GM21423 (cell line): Measurements from ENCODE around the gene PAWR.
A peak's percentile ranks its signal among the peaks of the same experiment; 100 is the strongest.

ENCODE experiments used
- ATAC-seq: cut with Tn5 transposase; IDR thresholded peaks from one replicate; pipeline ENCODE4 v1.9.1; 2021; ENCODE audit warnings: mild to moderate bottlenecking, moderate library complexity; ENCODE audit not compliant: unreplicated experiment

The PAWR gene

DNA sequence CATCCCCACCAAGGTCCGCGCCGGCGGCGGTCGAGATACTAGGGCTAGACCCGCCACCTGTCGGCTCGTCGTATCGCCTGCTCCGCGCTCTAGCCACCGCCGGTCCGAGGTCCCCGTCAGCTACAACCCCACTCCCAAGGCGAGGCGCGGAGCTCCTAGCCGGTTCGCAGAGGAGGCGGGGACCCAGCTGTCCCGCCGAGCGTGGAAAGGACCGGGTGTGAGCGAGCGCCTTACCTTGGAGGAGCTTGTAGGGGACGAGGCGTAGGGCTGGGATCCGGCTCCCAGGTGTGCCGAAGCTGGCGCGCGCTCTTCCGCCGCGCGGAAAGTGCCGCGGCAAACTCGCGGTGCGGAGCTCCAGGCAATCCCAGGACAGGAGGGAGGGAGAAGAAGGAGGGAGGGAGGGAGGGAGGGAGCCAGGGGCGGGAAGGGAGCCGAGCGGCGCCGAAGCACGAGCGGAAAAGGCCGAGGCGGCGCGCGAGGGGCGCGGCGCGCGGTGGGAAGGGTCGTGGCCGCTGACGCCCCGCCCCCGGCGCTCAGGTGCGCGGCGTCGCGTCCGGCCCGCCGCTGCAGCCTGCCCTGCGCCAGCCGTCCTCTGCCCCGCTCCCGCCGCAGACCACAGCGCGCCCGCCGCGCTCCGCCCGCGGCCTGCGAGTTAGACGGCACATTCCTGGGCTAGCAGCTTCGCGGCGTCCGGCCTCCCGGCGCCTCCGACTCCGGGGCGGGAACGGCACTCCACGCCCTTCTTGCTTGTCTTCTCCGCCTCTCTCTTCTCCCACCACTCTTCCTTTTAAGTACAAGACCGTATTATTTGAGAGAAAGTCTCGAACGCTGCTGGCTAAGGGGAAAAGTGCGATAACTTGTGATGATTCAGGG is at the start of gene PAWR:
PAWR (minus strand) TSS at position 327 of the 873 bp plus-strand sequence. CDS start 720 bp downstream, outside the sequence.
- peak; percentile 56 for ATAC-seq

DNA sequence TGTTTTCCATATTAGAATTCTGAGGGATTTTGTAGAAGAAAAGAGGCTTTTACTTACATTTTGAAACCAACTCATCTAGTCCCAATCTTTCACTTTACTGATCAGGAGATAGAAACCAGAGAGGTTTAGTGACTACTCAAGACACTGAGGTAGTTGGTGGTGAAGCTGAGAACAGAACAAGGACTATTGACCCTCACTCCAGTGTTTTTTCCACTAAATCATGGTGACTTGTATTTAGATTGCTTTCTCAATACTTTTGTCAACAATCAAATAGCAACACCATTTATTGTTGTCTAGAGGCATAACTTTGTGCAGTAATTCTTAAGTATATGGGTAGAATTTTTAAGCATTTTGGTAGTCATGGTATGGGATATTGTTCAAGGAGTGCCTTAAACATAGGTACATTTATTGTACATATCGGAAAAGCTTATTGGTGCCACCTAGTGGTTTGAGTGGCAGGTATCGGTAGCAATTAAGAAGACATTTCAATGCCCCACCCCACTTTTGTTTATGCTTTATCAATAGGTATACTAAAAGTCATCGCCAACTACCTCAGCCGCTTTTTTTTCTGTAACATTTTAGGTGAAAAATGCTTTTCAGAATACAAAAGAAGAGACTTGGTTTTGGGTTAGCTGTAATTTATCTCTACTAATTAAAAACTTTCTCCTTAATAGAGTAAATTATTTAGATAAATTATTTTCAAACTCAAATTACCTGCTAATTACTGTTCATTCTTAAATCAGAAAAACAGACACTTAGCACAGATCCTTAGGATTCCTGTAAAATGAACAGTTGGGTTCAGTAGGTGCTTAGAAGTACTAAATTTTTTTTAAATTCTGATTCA is 47.3 kb upstream of the PAWR start:
- ATAC-seq: peak; percentile 80

- ATAC-seq: no peak
These were observed 41.9 kb upstream of the PAWR start for GRCh38 chr12:79732638-79733037.

- no peak for ATAC-seq
These were observed 35.2 kb upstream of the PAWR start for GRCh38 chr12:79725987-79726386.

GRCh38 chr12:79717006-79717405 is 26.2 kb upstream of the PAWR start:
- ATAC-seq: no peak

GRCh38 chr12:79715308-79715707 is 24.5 kb upstream of the PAWR start:
- ATAC-seq: no peak

- ATAC-seq: no peak
These were observed 20.1 kb upstream of the PAWR start for GRCh38 chr12:79710707-79711483.

- ATAC-seq: no peak
These were observed 17.1 kb upstream of the PAWR start for GRCh38 chr12:79707830-79708229.

DNA sequence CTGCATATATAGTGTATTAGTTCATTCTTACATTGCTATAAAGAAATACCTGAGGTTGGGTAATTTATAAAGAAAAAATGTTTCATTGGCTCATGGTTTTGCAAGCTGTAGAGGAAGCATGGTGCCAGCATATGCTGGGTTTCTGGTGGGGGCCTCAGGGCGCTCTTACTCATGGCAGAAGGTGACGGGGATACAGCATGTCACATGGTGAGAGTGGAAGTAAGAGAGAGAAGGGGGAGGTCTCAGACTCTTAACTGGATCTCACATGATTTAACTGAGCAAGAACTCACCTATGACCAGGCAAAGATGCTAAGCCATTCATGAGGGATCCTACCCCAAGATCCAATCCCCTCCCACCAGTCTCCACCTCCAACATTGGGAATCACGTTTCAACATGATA is 15.9 kb upstream of the PAWR start:
- ATAC-seq: no peak

GRCh38 chr12:79706156-79706555 is 15.4 kb upstream of the PAWR start:
- no peak for ATAC-seq

- no peak for ATAC-seq
These were observed 8.2 kb upstream of the PAWR start for GRCh38 chr12:79698966-79699365.

DNA sequence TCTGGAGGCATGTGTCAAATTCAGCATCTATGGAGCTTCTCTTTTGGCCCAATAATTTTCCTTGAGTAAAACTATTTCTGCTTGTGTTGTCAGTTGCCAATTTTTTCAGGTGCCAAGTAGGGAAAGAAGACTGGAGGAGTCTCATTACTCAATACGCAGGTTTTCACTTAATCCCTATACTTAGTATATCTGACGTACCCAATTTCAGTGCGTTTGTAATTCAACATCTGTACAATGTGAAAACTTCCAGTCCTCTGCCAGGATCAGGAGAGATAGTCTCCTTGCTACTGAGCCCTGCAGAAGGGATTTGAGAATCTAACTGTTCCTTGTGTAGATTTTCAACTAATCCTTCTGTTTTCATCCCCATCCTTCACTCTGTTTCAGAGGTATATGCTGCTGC is 5.7 kb upstream of the PAWR start:
- ATAC-seq: no peak

DNA sequence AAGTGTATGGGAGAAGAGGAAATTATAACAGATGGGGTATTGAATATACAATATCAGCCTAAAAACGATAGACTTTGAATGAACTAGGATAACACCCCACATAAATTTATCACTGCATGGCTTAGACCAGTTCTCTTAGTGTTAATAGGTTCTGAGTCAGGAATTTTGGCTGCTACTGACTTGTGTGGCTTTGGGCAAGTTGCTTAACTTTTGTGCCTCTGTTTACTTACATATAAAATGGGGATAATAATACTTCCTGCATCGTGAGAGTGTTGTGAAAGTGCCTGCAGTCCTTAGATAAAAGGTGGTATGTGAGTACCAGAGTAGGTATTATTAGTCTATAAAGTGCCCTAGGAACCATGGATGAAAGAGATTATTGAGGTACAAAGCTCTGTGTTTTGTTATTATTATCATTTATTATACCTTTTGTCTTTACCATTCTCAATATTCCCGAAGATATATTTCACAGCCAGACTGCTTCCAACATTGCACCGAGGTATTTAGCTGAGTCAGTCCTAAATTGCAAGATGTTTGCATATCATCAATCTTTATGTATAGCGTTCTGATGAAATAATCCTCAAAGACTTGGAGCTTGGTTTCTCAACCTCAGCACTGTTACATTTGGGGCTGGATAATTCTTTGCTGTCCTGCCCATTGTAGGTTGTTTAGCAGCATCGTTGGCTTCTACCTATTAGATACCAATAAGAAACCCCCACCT is 2.3 kb upstream of the PAWR start:
- no peak for ATAC-seq

DNA sequence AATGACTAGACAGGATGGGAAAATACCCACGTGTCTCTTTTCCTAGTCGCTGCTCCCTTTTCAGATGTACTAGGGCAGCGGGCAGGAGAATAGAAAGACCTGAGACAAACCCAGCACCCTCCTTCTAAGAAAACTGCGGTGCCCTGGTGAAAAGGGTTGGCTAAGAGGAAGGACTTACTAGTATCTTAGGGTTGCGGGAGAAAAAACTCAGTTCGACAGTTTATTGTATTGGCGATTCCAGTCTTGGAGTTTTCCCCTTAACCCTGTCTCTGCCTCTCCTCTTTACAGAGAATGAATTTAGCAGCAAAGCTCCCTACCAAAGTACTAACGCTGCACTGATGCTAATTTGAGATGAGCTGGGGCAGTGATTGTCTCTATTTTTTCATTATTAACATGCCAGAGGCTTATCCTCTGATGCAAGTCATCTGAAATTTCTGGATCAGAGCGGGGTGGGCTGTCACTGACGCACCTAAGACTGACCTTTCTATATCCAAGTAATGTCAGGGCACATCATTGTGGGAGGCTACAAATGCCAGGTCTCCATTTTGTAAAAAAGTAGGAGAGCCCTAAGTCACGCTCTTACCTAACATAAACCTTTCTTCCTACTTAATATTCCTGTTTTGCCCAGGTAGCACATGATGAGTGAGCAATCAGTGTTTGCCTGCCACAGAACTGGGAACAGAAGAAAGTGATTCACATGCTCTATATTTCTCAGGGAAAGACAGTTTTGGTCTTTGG is 916 bp upstream of the PAWR start:
- ATAC-seq: no peak

DNA sequence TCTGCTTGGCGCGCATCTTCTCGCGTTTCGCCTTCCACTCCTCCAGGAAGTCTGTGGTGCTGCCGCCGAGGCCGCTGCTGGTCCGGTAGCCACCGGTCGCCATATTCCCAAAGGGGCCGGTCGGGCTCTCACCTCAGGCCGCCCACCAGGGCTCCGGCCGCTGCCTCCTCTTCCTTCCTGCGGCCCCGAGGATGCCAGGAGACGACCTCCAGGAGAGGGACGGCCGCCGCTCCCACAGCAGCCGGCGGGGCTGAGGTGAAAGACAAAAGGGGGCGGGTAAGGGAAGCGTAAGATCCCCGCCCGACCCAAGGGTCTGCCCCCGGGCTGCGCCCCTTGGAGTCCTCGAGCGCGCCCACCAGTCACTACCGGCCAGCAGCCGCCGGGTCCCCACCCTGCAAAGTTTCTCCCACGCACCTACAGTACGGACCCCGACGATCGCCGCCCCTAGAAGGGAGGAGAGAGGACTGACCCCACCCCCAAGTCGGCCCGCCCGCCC is 574 bp downstream of the PAWR start:
- ATAC-seq: peak; percentile 21

DNA sequence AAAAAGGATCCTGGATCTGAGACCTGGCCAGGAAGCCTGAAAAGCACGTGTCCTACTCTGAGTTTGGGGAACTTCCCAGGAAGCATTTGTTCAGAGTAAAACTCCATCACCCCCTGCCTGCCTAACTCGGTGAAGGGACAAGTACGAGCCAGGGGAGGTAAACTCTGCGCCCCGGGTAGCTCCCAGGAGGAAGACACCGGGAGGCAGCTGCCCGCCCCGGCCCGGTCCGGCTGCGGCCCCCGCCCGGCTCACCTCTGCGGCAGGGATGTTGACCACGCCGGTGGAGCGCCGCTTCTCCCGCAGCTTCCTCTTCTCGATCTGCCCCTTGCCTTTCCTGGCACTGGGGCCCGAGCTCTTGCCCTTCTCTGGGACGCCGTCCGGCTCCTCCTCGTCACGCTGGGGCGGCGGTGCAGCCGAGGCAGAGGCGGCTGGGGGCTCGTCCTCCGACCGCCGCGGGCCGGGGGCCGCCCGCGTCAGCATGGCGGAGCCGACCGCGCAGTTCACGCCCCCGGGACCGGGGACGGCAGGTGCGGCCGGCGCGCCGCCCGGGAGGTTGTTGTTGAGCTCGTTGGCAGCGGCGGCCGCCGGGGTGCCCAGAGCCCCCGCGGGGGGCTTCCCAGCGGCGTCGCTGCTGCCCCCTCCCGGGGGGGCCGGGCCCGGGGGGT is 1.2 kb downstream of the PAWR start:
- peak; percentile 21 for ATAC-seq

DNA sequence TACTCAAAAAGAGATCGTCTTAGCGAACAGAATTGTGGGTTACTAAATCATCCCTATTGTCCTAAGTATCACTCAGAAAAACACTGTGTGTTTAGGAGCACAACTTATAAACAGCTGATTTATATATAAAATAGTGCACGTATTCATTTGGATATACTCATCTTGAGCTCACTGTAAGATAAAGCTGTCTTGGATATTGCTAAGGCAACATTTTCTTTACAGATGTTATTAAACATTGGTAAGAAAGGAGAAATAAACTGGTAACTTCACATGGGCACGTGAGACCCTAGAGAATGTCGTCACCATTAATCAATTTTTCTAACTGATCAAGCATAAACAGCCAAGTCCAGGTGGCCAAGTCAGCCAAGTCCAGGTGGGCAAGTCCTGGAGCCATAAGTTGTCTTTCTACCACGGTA is 1.7 kb downstream of the PAWR start:
- ATAC-seq: peak; percentile 0

- peak; percentile 9 for ATAC-seq
These were observed 2.2 kb downstream of the PAWR start for GRCh38 chr12:79688376-79689060.
